H1 (cell line): ENCODE data around the gene MIER2. TPM values are rescaled to one million over a fixed set of nuclear protein-coding genes. Genes with fewer than 3 reads are reported as not detected.

Source experiments
- GTF2F1 ChIP-seq: IDR thresholded peaks from 2 replicates; pipeline ENCODE4 v1.6.1; 2012; ENCODE audit warnings: low read depth, low read length, improper control_type of control experiment, borderline replicate concordance
- POU5F1 ChIP-seq: IDR thresholded peaks from 2 replicates; pipeline ENCODE4 v1.6.1; 2011; ENCODE audit warnings: low read depth, mild to moderate bottlenecking, low read length, moderate library complexity
- RAD21 ChIP-seq, 2 experiments: IDR thresholded peaks in 1 of 2; conservative IDR thresholded peaks in 1 of 2; 2 replicates each; pipeline ENCODE4 v1.6.1; 2011; ENCODE audit warnings: low read depth in 2 of 2, low read length in 2 of 2, improper control_type of control experiment in 1 of 2, inconsistent platforms in 1 of 2, mild to moderate bottlenecking in 1 of 2, moderate library complexity in 1 of 2
- SRF ChIP-seq: IDR thresholded peaks from 2 replicates; pipeline ENCODE4 v1.6.1; 2011; ENCODE audit warnings: mild to moderate bottlenecking, low read depth, low read length, moderate library complexity
- TAF1 ChIP-seq: IDR thresholded peaks from 2 replicates; pipeline ENCODE4 v1.6.1; 2011; ENCODE audit warnings: mild to moderate bottlenecking, low read depth, low read length
- polyA plus RNA-seq, 7 experiments: library from polyadenylated mRNA; depleted of rRNA in 3 of 7; stranded (reverse) in 5 of 7; unstranded in 2 of 7; fragments of >200 nt in 5 of 7; fragments of 200-250 nt in 2 of 7; gene quantifications; 1 replicate in 5 of 7; 2 replicates in 1 of 7; 4 replicates in 1 of 7; pipeline versions ENCODE4 v1.2.1 to v1.2.3, GENCODE V29; 2011 to 2013; ENCODE audit warnings: missing spikeins in 2 of 7, mixed read lengths in 2 of 7
- total RNA-seq: library from RNA; stranded (reverse); fragmentation: NEBNext Ultra II Directional; extraction: Animal tissue kit (Norgen Biotek cat#: 25700); gene quantifications from 2 replicates; pipeline ENCODE4 v1.2.1, GENCODE V29; 2021
- TF ChIP-seq, protein P1 (sequence below): fragments of 300-600 bp; sonication (generic); IDR thresholded peaks from 2 replicates; pipeline ENCODE4 v1.7.1; 2012; ENCODE audit warnings: low read length, moderate library complexity, mild to moderate bottlenecking, inconsistent platforms; ENCODE audit not compliant: insufficient replicate concordance

The MIER2 gene
- total and polyA plus RNA-seq, 2 of the 8 experiments (the other 6 are each of a cell fraction or from before 2014, with no cell fraction given), result 30.3 to 48.3 TPM

DNA sequence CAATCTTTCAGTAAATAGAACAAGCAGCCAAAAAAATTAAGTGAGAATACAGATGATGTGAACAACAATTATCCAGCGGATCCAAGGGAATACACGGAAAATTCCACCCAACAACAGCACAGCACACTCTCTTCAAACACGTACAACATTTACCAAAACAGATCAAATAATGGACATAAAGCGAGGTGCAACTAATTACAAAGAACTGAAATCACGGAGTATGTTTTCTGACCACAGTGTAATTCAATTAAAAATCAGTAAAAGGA is 26.2 kb downstream of the MIER2 start (continued):
- TF ChIP-seq, protein P1, sequence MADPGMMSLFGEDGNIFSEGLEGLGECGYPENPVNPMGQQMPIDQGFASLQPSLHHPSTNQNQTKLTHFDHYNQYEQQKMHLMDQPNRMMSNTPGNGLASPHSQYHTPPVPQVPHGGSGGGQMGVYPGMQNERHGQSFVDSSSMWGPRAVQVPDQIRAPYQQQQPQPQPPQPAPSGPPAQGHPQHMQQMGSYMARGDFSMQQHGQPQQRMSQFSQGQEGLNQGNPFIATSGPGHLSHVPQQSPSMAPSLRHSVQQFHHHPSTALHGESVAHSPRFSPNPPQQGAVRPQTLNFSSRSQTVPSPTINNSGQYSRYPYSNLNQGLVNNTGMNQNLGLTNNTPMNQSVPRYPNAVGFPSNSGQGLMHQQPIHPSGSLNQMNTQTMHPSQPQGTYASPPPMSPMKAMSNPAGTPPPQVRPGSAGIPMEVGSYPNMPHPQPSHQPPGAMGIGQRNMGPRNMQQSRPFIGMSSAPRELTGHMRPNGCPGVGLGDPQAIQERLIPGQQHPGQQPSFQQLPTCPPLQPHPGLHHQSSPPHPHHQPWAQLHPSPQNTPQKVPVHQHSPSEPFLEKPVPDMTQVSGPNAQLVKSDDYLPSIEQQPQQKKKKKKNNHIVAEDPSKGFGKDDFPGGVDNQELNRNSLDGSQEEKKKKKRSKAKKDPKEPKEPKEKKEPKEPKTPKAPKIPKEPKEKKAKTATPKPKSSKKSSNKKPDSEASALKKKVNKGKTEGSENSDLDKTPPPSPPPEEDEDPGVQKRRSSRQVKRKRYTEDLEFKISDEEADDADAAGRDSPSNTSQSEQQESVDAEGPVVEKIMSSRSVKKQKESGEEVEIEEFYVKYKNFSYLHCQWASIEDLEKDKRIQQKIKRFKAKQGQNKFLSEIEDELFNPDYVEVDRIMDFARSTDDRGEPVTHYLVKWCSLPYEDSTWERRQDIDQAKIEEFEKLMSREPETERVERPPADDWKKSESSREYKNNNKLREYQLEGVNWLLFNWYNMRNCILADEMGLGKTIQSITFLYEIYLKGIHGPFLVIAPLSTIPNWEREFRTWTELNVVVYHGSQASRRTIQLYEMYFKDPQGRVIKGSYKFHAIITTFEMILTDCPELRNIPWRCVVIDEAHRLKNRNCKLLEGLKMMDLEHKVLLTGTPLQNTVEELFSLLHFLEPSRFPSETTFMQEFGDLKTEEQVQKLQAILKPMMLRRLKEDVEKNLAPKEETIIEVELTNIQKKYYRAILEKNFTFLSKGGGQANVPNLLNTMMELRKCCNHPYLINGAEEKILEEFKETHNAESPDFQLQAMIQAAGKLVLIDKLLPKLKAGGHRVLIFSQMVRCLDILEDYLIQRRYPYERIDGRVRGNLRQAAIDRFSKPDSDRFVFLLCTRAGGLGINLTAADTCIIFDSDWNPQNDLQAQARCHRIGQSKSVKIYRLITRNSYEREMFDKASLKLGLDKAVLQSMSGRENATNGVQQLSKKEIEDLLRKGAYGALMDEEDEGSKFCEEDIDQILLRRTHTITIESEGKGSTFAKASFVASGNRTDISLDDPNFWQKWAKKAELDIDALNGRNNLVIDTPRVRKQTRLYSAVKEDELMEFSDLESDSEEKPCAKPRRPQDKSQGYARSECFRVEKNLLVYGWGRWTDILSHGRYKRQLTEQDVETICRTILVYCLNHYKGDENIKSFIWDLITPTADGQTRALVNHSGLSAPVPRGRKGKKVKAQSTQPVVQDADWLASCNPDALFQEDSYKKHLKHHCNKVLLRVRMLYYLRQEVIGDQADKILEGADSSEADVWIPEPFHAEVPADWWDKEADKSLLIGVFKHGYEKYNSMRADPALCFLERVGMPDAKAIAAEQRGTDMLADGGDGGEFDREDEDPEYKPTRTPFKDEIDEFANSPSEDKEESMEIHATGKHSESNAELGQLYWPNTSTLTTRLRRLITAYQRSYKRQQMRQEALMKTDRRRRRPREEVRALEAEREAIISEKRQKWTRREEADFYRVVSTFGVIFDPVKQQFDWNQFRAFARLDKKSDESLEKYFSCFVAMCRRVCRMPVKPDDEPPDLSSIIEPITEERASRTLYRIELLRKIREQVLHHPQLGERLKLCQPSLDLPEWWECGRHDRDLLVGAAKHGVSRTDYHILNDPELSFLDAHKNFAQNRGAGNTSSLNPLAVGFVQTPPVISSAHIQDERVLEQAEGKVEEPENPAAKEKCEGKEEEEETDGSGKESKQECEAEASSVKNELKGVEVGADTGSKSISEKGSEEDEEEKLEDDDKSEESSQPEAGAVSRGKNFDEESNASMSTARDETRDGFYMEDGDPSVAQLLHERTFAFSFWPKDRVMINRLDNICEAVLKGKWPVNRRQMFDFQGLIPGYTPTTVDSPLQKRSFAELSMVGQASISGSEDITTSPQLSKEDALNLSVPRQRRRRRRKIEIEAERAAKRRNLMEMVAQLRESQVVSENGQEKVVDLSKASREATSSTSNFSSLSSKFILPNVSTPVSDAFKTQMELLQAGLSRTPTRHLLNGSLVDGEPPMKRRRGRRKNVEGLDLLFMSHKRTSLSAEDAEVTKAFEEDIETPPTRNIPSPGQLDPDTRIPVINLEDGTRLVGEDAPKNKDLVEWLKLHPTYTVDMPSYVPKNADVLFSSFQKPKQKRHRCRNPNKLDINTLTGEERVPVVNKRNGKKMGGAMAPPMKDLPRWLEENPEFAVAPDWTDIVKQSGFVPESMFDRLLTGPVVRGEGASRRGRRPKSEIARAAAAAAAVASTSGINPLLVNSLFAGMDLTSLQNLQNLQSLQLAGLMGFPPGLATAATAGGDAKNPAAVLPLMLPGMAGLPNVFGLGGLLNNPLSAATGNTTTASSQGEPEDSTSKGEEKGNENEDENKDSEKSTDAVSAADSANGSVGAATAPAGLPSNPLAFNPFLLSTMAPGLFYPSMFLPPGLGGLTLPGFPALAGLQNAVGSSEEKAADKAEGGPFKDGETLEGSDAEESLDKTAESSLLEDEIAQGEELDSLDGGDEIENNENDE, result no peak
- TF ChIP-seq POU5F1, result no peak
- TF ChIP-seq GTF2F1, result no peak
- TF ChIP-seq RAD21 (IDR thresholded peaks at IDR 0.05 in 1 of 2, conservative IDR thresholded peaks at IDR 0.05 in 1 of 2; ENCODE audit: low read depth in 2 of 2, low read length in 2 of 2), result no peak
- no peak for TF ChIP-seq TAF1
- no peak for TF ChIP-seq SRF
